Measurements from ENCODE around the gene DAP.

Gene DAP

DNA sequence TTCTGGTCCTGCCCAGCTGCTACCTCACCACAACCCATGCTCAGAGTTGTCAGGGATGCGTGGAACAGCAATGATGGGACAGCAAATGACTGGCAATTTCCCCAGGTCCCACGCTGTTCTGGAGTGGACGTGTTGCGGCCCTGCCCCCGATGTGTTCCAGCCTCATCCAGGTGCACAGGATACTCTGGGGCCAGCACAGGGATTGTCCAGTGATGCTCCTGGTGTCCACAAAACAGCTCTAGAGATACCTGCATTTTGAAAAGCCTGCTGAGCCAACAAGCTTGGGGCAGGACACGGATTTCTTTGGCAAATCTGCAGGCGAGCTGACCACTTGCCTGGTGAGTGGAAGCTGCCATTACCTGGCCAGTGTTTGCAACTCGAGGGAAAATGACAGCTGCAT is 108.4 kb downstream of the DAP start:
- H3K36me3 ChIP-seq (ENCODE audit: control insufficient read depth in 4 of 4, insufficient read depth in 4 of 4, low read length in 3 of 4) = peaks cover 2 to 45% (median 28%) of the 10 kb centered on the region in 4 experiments
- no peak for DNase-seq
- POLR2A ChIA-PET = no interaction called here
- no peak overlapping the region for H3K4me3 ChIP-seq (ENCODE audit: control insufficient read depth in 1 of 7, extremely low read depth in 1 of 7, insufficient read depth in 4 of 7, low read depth in 2 of 7, low read length in 6 of 7)
- no peaks in the 10 kb centered on the region for H3K27me3 ChIP-seq (replicated peaks in 2 of 5; ENCODE audit: control insufficient read depth in 4 of 5, insufficient read depth in 5 of 5, low read length in 4 of 5)
- H3K9me3 ChIP-seq (ENCODE audit: control extremely low read depth in 1 of 5, control insufficient read depth in 4 of 5, insufficient read depth in 2 of 5, low read depth in 1 of 5, low read length in 4 of 5) = no peaks in the 10 kb centered on the region
- H3K27ac ChIP-seq (ENCODE audit: insufficient read depth in 1 of 2, low read depth in 1 of 2, low read length in 2 of 2, poor library complexity in 1 of 2, severe bottlenecking in 2 of 2) = no peak overlapping the region
- CTCF ChIA-PET = interaction anchor here (1.0 kb wide), 1 partner anchor 11 kb away, joined by 3 read pairs; no protein-coding TSS in a partner anchor
- 98% methylated on average over 8 of the region's 8 CpGs for WGBS (ENCODE audit: insufficient coverage)
- H3K4me1 ChIP-seq (ENCODE audit: control extremely low read depth in 1 of 4, control insufficient read depth in 4 of 4, insufficient read depth in 4 of 4, low read length in 3 of 4) = no peaks in the 10 kb centered on the region

DNA sequence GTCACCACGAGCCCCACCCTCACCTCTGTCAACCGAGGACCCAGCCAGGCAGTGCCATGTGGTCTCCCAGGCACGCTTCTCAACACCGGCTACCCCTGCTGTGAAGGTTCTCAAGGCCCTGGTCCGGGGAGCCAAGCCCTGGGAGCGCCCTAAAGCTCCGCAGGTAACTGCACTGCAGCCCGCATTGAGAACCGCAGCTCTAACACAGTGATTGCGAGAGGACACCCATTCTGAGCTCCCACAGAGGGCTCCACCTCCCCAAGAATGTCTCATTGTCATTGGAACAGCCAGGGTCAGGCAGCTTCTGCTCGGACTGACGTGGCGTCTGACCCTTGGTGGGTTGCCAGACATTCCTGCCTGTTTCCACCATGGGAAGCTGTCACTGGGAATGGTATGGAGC is 108.9 kb downstream of the DAP start:
- H3K36me3 ChIP-seq (ENCODE audit: control insufficient read depth in 4 of 4, insufficient read depth in 4 of 4, low read length in 3 of 4) = peaks cover 2 to 45% (median 28%) of the 10 kb centered on the region in 4 experiments
- no peak overlapping the region for H3K4me3 ChIP-seq (ENCODE audit: control insufficient read depth in 1 of 7, extremely low read depth in 1 of 7, insufficient read depth in 4 of 7, low read depth in 2 of 7, low read length in 6 of 7)
- 99% methylated on average over 12 of the region's 13 CpGs for WGBS (ENCODE audit: insufficient coverage)
- no peaks in the 10 kb centered on the region for H3K27me3 ChIP-seq (replicated peaks in 2 of 5; ENCODE audit: control insufficient read depth in 4 of 5, insufficient read depth in 5 of 5, low read length in 4 of 5)
- CTCF ChIA-PET = interaction anchor here (1.0 kb wide), 1 partner anchor 11 kb away, joined by 3 read pairs; no protein-coding TSS in a partner anchor
- no peak for DNase-seq
- no peaks in the 10 kb centered on the region for H3K9me3 ChIP-seq (ENCODE audit: control extremely low read depth in 1 of 5, control insufficient read depth in 4 of 5, insufficient read depth in 2 of 5, low read depth in 1 of 5, low read length in 4 of 5)
- no peak overlapping the region for H3K27ac ChIP-seq (ENCODE audit: insufficient read depth in 1 of 2, low read depth in 1 of 2, low read length in 2 of 2, poor library complexity in 1 of 2, severe bottlenecking in 2 of 2)
- POLR2A ChIA-PET = no interaction called here
- H3K4me1 ChIP-seq (ENCODE audit: control extremely low read depth in 1 of 4, control insufficient read depth in 4 of 4, insufficient read depth in 4 of 4, low read length in 3 of 4) = no peaks in the 10 kb centered on the region

DNA sequence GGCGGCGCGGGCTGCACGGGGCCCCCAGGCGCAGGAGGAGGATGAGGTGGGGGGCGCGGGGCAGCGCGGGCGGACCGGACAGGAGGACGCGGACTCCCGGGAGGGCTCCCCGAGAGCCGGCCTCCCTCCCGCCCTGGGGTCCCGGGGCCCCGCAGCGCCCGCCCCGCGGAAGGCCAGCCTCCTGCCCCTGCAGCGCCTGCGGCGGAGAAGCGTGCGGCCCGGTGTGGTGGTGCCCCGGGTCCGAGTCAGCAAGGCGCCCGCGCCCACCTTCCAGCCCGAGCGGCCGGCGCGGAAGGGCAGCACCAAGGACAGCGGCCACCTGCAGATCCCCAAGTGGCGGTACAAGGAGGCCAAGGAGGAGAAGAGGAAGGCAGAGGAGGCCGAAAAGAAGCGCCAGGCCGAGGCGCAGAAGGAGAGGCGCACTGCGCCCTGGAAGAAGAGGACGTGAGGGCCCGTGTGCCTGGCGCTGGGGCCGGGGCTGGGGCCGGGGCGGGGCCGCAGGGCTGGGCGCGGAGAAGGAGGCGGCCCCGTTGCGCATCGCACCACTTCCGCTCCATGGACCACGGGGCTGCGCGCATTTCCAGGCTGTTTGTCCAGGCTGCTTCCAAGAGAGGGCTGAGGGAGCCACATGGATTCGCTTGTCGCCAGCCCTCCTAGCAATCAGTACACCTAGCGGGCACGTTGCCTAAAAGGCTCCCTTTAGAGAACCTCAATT is 111.2 kb downstream of the DAP start:
- WGBS (ENCODE audit: insufficient coverage) = 94% methylated on average over 62 of the region's 68 CpGs
- Histone ChIP-seq H3K36me3 (ENCODE audit: control insufficient read depth in 4 of 4, insufficient read depth in 4 of 4, low read length in 3 of 4) (peaks cover 0 to 37% (median 17%) of the 10 kb centered on the region in 4 experiments), H3K27ac (ENCODE audit: insufficient read depth in 1 of 2, low read depth in 1 of 2, low read length in 2 of 2, poor library complexity in 1 of 2, severe bottlenecking in 2 of 2) (no peak overlapping the region), H3K27me3 (replicated peaks in 2 of 5; ENCODE audit: control insufficient read depth in 4 of 5, insufficient read depth in 5 of 5, low read length in 4 of 5) (no peaks in the 10 kb centered on the region), H3K4me1 (ENCODE audit: control extremely low read depth in 1 of 4, control insufficient read depth in 4 of 4, insufficient read depth in 4 of 4, low read length in 3 of 4) (peaks cover 0 to 5% (median 2%) of the 10 kb centered on the region in 4 experiments), H3K9me3 (ENCODE audit: control extremely low read depth in 1 of 5, control insufficient read depth in 4 of 5, insufficient read depth in 2 of 5, low read depth in 1 of 5, low read length in 4 of 5) (no peaks in the 10 kb centered on the region), H3K4me3 (ENCODE audit: control insufficient read depth in 1 of 7, extremely low read depth in 1 of 7, insufficient read depth in 4 of 7, low read depth in 2 of 7, low read length in 6 of 7) (no peak overlapping the region)
- POLR2A ChIA-PET = no interaction called here
- no peak for DNase-seq
- CTCF ChIA-PET = no interaction called here

DNA sequence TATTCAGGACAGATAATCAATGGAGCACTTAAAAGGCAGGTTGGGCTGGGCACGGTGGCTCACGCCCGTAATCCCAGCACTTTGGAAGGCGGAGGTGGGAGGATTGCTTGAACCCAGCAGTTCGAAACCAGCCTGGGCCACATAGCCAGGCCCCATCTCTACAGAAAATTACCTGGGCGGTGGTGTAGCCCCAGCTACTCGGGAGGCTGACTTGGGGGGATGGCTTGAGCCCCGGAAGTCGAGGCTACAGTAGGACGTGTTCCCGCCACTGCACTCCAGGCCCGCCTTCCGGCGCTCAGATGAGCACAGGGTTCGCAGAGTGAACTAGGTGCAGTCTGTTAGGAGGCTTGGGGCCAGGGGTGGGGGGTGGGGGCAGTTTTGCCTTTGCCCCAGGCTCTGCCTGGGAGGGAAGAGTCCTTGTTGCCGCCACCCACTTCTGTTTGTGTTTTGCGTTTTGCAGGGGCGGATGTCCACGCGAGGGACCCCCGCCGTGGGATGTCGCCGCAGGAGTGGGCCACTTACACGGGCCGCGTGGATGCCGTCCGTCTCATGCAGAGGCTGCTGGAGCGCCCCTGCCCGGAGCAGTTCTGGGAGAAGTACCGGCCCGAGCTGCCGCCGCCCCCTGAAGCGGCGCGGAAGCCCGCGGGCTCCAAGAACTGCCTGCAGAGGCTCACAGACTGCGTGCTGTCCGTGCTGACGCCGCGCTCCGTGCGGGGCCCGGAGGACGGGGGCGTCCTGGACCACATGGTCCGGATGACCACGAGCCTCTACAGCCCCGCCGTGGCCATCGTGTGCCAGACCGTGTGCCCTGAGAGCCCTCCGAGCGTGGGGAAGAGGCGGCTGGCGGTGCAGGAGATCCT is 112.0 kb downstream of the DAP start:
- ChIA-PET POLR2A (no interaction called here), CTCF (interaction anchor here (1.2 kb wide), 1 partner anchor 21 kb away, joined by 3 read pairs; no protein-coding TSS in a partner anchor)
- Histone ChIP-seq H3K9me3 (ENCODE audit: control extremely low read depth in 1 of 5, control insufficient read depth in 4 of 5, insufficient read depth in 2 of 5, low read depth in 1 of 5, low read length in 4 of 5) (no peaks in the 10 kb centered on the region), H3K4me3 (ENCODE audit: control insufficient read depth in 1 of 7, extremely low read depth in 1 of 7, insufficient read depth in 4 of 7, low read depth in 2 of 7, low read length in 6 of 7) (no peak overlapping the region), H3K4me1 (ENCODE audit: control extremely low read depth in 1 of 4, control insufficient read depth in 4 of 4, insufficient read depth in 4 of 4, low read length in 3 of 4) (peaks cover 1 to 12% (median 10%) of the 10 kb centered on the region in 4 experiments), H3K27me3 (replicated peaks in 2 of 5; ENCODE audit: control insufficient read depth in 4 of 5, insufficient read depth in 5 of 5, low read length in 4 of 5) (no peaks in the 10 kb centered on the region), H3K36me3 (ENCODE audit: control insufficient read depth in 4 of 4, insufficient read depth in 4 of 4, low read length in 3 of 4) (peaks cover 0 to 33% (median 13%) of the 10 kb centered on the region in 4 experiments), H3K27ac (ENCODE audit: insufficient read depth in 1 of 2, low read depth in 1 of 2, low read length in 2 of 2, poor library complexity in 1 of 2, severe bottlenecking in 2 of 2) (no peak overlapping the region)
- DNase-seq = no peak
- WGBS (ENCODE audit: insufficient coverage) = 96% methylated on average over 48 of the region's 60 CpGs

DNA sequence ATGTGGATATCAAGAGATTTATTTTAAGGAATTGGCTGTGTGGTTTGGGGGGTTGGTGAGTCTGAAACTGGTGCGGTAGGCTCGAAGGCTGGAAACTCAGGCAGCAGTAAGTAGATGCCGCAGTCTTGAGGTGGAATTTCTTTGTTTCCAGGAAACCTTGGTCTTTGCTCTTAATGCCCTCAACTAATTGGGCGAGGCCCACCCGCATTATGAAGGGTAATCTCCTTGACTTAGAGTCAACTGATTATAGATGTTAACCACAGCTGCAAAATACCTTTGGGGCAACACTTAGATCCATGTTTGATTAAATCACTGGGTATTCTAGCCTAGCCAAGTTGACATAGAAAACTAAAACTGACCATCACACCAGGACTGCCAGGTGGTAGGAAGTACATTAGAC is 113.4 kb downstream of the DAP start:
- Histone ChIP-seq H3K9me3 (ENCODE audit: control extremely low read depth in 1 of 5, control insufficient read depth in 4 of 5, insufficient read depth in 2 of 5, low read depth in 1 of 5, low read length in 4 of 5) (no peaks in the 10 kb centered on the region), H3K36me3 (ENCODE audit: control insufficient read depth in 4 of 4, insufficient read depth in 4 of 4, low read length in 3 of 4) (peaks cover 0 to 23% (median 11%) of the 10 kb centered on the region in 4 experiments), H3K27me3 (replicated peaks in 2 of 5; ENCODE audit: control insufficient read depth in 4 of 5, insufficient read depth in 5 of 5, low read length in 4 of 5) (no peaks in the 10 kb centered on the region), H3K4me3 (ENCODE audit: control insufficient read depth in 1 of 7, extremely low read depth in 1 of 7, insufficient read depth in 4 of 7, low read depth in 2 of 7, low read length in 6 of 7) (no peak overlapping the region), H3K27ac (ENCODE audit: insufficient read depth in 1 of 2, low read depth in 1 of 2, low read length in 2 of 2, poor library complexity in 1 of 2, severe bottlenecking in 2 of 2) (no peak overlapping the region), H3K4me1 (ENCODE audit: control extremely low read depth in 1 of 4, control insufficient read depth in 4 of 4, insufficient read depth in 4 of 4, low read length in 3 of 4) (peaks cover 4 to 17% (median 16%) of the 10 kb centered on the region in 4 experiments)
- WGBS (ENCODE audit: insufficient coverage) = 100% methylated on average over 5 of the region's 5 CpGs
- CTCF ChIA-PET = interaction anchor here (1.2 kb wide), 1 partner anchor 20 kb away, joined by 3 read pairs; no protein-coding TSS in a partner anchor
- DNase-seq = no peak
- POLR2A ChIA-PET = no interaction called here

DNA sequence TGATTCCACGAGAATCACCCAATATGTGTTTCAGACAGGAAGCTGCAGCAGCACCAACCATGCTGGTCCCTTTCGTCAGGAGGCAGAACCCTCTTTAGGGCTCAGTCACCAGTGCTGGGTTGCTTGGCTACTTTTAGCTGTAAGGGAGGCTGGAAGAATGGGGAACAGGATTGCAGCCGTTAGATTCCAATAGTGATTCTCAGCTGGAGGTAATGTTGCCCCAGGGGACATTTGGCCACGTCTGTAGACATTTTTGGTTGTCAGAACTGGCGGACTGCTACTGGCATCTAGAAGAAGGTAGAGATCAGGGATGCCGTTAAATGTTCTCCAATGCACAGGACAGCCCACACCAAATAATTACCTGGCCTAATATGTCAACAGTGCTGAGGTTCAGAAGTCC is 115.4 kb downstream of the DAP start:
- CTCF ChIA-PET = interaction anchor here (1.3 to 2.4 kb wide), 2 partner anchors 18 to 194 kb away, joined by 3 to 8 read pairs; no protein-coding TSS in a partner anchor
- 100% methylated on average over 5 of the region's 6 CpGs for WGBS (ENCODE audit: insufficient coverage)

More for the DNA sequence above, 115.4 kb downstream of the DAP start:
- POLR2A ChIA-PET = no interaction called here
- no peak overlapping the region for H3K27ac ChIP-seq (ENCODE audit: insufficient read depth in 1 of 2, low read depth in 1 of 2, low read length in 2 of 2, poor library complexity in 1 of 2, severe bottlenecking in 2 of 2)
- H3K27me3 ChIP-seq (replicated peaks in 2 of 5; ENCODE audit: control insufficient read depth in 4 of 5, insufficient read depth in 5 of 5, low read length in 4 of 5) = no peaks in the 10 kb centered on the region
- H3K4me3 ChIP-seq (ENCODE audit: control insufficient read depth in 1 of 7, extremely low read depth in 1 of 7, insufficient read depth in 4 of 7, low read depth in 2 of 7, low read length in 6 of 7) = no peak overlapping the region
- H3K36me3 ChIP-seq (ENCODE audit: control insufficient read depth in 4 of 4, insufficient read depth in 4 of 4, low read length in 3 of 4) = peaks cover 0 to 13% (median 8%) of the 10 kb centered on the region in 4 experiments
- peaks cover 4 to 17% (median 17%) of the 10 kb centered on the region in 4 experiments for H3K4me1 ChIP-seq (ENCODE audit: control extremely low read depth in 1 of 4, control insufficient read depth in 4 of 4, insufficient read depth in 4 of 4, low read length in 3 of 4)
- H3K9me3 ChIP-seq (ENCODE audit: control extremely low read depth in 1 of 5, control insufficient read depth in 4 of 5, insufficient read depth in 2 of 5, low read depth in 1 of 5, low read length in 4 of 5) = no peaks in the 10 kb centered on the region
- no peak for DNase-seq

All from common myeloid progenitor, CD34-positive (primary cell).